ENCODE results near the gene NR3C1.

Gene NR3C1

GRCh38 chr5:143314099-143314498, 89.4 kb downstream of the NR3C1 start:
- H3F3A ChIP-seq (ENCODE audit: low read depth): no peaks in the 10 kb centered on the region
- no peak overlapping the region for H3K4me2 ChIP-seq (ENCODE audit: low read depth, low read length, poor library complexity, severe bottlenecking)
- H3K36me3 ChIP-seq (ENCODE audit: insufficient read depth, low read length): peaks cover 48% of the 10 kb centered on the region

GRCh38 chr5:143313298-143313852, 90.1 kb downstream of the NR3C1 start:
- no peaks in the 10 kb centered on the region for H3F3A ChIP-seq (ENCODE audit: low read depth)
- H3K9me3 ChIP-seq (ENCODE audit: insufficient read depth, low read depth, low read length): no peaks in the 10 kb centered on the region
- H3K36me3 ChIP-seq (ENCODE audit: insufficient read depth, low read length): peaks cover 55% of the 10 kb centered on the region
- no peak overlapping the region for H3K4me3 ChIP-seq (ENCODE audit: low read length, poor library complexity, severe bottlenecking)
- no peak overlapping the region for H3K4me2 ChIP-seq (ENCODE audit: low read depth, low read length, poor library complexity, severe bottlenecking)
- TF ChIP-seq, protein P1, sequence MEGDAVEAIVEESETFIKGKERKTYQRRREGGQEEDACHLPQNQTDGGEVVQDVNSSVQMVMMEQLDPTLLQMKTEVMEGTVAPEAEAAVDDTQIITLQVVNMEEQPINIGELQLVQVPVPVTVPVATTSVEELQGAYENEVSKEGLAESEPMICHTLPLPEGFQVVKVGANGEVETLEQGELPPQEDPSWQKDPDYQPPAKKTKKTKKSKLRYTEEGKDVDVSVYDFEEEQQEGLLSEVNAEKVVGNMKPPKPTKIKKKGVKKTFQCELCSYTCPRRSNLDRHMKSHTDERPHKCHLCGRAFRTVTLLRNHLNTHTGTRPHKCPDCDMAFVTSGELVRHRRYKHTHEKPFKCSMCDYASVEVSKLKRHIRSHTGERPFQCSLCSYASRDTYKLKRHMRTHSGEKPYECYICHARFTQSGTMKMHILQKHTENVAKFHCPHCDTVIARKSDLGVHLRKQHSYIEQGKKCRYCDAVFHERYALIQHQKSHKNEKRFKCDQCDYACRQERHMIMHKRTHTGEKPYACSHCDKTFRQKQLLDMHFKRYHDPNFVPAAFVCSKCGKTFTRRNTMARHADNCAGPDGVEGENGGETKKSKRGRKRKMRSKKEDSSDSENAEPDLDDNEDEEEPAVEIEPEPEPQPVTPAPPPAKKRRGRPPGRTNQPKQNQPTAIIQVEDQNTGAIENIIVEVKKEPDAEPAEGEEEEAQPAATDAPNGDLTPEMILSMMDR (conservative IDR thresholded peaks at IDR 0.05; ENCODE audit: low read length): no peak
- TF ChIP-seq EZH2phosphoT487 (IDR thresholded peaks at IDR 0.05; ENCODE audit: borderline replicate concordance): no peak
- no peaks in the 10 kb centered on the region for H4K20me1 ChIP-seq (ENCODE audit: insufficient read depth, low read length, poor library complexity, severe bottlenecking)
- H3K9ac ChIP-seq (ENCODE audit: low read depth, low read length, poor library complexity, severe bottlenecking): no peak overlapping the region
- no peaks in the 10 kb centered on the region; the same call in 1 of the 2 replicates for H3K79me2 ChIP-seq (ENCODE audit: insufficient read depth, low read length)
- no peaks in the 10 kb centered on the region for H3K4me1 ChIP-seq (ENCODE audit: insufficient read depth, low read length, poor library complexity, severe bottlenecking)
- H3K9me2 ChIP-seq (replicated peaks; ENCODE audit: low read depth, low read length): no peaks in the 10 kb centered on the region
- no peaks in the 10 kb centered on the region for H3K27me3 ChIP-seq (ENCODE audit: insufficient read depth, low read length, poor library complexity, severe bottlenecking)
- H2AFZ ChIP-seq (ENCODE audit: low read length): no peak overlapping the region

More at GRCh38 chr5:143314099-143314498, 89.4 kb downstream of the NR3C1 start:
- H3K4me1 ChIP-seq (ENCODE audit: insufficient read depth, low read length, poor library complexity, severe bottlenecking): no peaks in the 10 kb centered on the region
- no peaks in the 10 kb centered on the region for H3K27me3 ChIP-seq (ENCODE audit: insufficient read depth, low read length, poor library complexity, severe bottlenecking)
- no peak overlapping the region for H3K9ac ChIP-seq (ENCODE audit: low read depth, low read length, poor library complexity, severe bottlenecking)
- no peaks in the 10 kb centered on the region for H3K9me3 ChIP-seq (ENCODE audit: insufficient read depth, low read depth, low read length)
- no peaks in the 10 kb centered on the region; the same call in 1 of the 2 replicates for H3K79me2 ChIP-seq (ENCODE audit: insufficient read depth, low read length)
- no peak overlapping the region for H3K4me3 ChIP-seq (ENCODE audit: low read length, poor library complexity, severe bottlenecking)
- H2AFZ ChIP-seq (ENCODE audit: low read length): no peak overlapping the region
- no peaks in the 10 kb centered on the region for H4K20me1 ChIP-seq (ENCODE audit: insufficient read depth, low read length, poor library complexity, severe bottlenecking)
- TF ChIP-seq, protein P1 (conservative IDR thresholded peaks at IDR 0.05; ENCODE audit: low read length): no peak
- no peak for TF ChIP-seq EZH2phosphoT487 (IDR thresholded peaks at IDR 0.05; ENCODE audit: borderline replicate concordance)
- no peaks in the 10 kb centered on the region for H3K9me2 ChIP-seq (replicated peaks; ENCODE audit: low read depth, low read length)

GRCh38 chr5:143312822-143313221, 90.7 kb downstream of the NR3C1 start:
- no peak overlapping the region for H3K4me2 ChIP-seq (ENCODE audit: low read depth, low read length, poor library complexity, severe bottlenecking)
- no peak overlapping the region for H3K9ac ChIP-seq (ENCODE audit: low read depth, low read length, poor library complexity, severe bottlenecking)
- H3K36me3 ChIP-seq (ENCODE audit: insufficient read depth, low read length): peaks cover 61% of the 10 kb centered on the region
- TF ChIP-seq EZH2phosphoT487 (IDR thresholded peaks at IDR 0.05; ENCODE audit: borderline replicate concordance): no peak
- TF ChIP-seq, protein P1 (conservative IDR thresholded peaks at IDR 0.05; ENCODE audit: low read length): no peak
- H3K4me1 ChIP-seq (ENCODE audit: insufficient read depth, low read length, poor library complexity, severe bottlenecking): no peaks in the 10 kb centered on the region
- no peak overlapping the region for H2AFZ ChIP-seq (ENCODE audit: low read length)
- no peaks in the 10 kb centered on the region for H3K9me3 ChIP-seq (ENCODE audit: insufficient read depth, low read depth, low read length)
- no peaks in the 10 kb centered on the region for H4K20me1 ChIP-seq (ENCODE audit: insufficient read depth, low read length, poor library complexity, severe bottlenecking)
- no peak overlapping the region for H3K4me3 ChIP-seq (ENCODE audit: low read length, poor library complexity, severe bottlenecking)
- no peaks in the 10 kb centered on the region for H3K27me3 ChIP-seq (ENCODE audit: insufficient read depth, low read length, poor library complexity, severe bottlenecking)
- H3F3A ChIP-seq (ENCODE audit: low read depth): no peaks in the 10 kb centered on the region
- no peaks in the 10 kb centered on the region; the same call in 1 of the 2 replicates for H3K79me2 ChIP-seq (ENCODE audit: insufficient read depth, low read length)
- H3K9me2 ChIP-seq (replicated peaks; ENCODE audit: low read depth, low read length): no peaks in the 10 kb centered on the region

Data from Loucy (cell line).